A549 (cell line): ENCODE results near the gene ALOX15.

Experiments used
- CBX2 ChIP-seq: fragments of 200-600 bp; sonication (generic); IDR thresholded peaks from 2 replicates; pipeline ENCODE4 v1.6.1; 2016; ENCODE audit warnings: low read depth, mild to moderate bottlenecking, borderline replicate concordance
- E2F6 ChIP-seq: IDR thresholded peaks from 2 replicates; pipeline ENCODE4 v1.6.1; 2012; ENCODE audit warnings: low read depth, borderline replicate concordance
- EP300 ChIP-seq, 2 experiments: fragments of >200 bp; sonication (Bioruptor Twin); formaldehyde crosslinking; IDR thresholded peaks; 2 replicates in 1 of 2; 3 replicates in 1 of 2; pipeline ENCODE4 v1.6.1; 2016 to 2017
- MAFK ChIP-seq: fragments of 450-650 bp; IDR thresholded peaks from 2 replicates; pipeline ENCODE4 v1.6.1; 2014; ENCODE audit not compliant: partially characterized antibody
- NPAS2 ChIP-seq: fragments of 250-450 bp; sonication (Bioruptor Pico); IDR thresholded peaks from 2 replicates; pipeline ENCODE4 v1.8.0; 2022; ENCODE audit warnings: mild to moderate bottlenecking, moderate library complexity, borderline replicate concordance
- POLR2AphosphoS2 ChIP-seq: conservative IDR thresholded peaks from 2 replicates; pipeline ENCODE4 v1.6.1; 2012; ENCODE audit warnings: low read length, improper control_type of control experiment, inconsistent platforms
- RAD21 ChIP-seq, 2 experiments: fragments of >200 bp in 1 of 2; sonication (Bioruptor Twin) in 1 of 2; formaldehyde crosslinking in 1 of 2; IDR thresholded peaks in 1 of 2; conservative IDR thresholded peaks in 1 of 2; 2 replicates in 1 of 2; 3 replicates in 1 of 2; pipeline ENCODE4 v1.6.1; 2012 to 2018; ENCODE audit warnings: inconsistent platforms in 1 of 2
- RFX5 ChIP-seq: fragments of 450-650 bp; IDR thresholded peaks from 2 replicates; pipeline ENCODE4 v1.7.1; 2014; ENCODE audit warnings: antibody characterized with exemption, mild to moderate bottlenecking, moderate library complexity
- RNF2 ChIP-seq: fragments of 200-600 bp; sonication (generic); IDR thresholded peaks from 2 replicates; pipeline ENCODE4 v1.6.1; 2016; ENCODE audit warnings: low read depth, mild to moderate bottlenecking, antibody characterized with exemption, moderate library complexity, borderline replicate concordance
- USF2 ChIP-seq: fragments of 450-650 bp; IDR thresholded peaks from 2 replicates; pipeline ENCODE4 v1.6.1; 2014; ENCODE audit warnings: antibody characterized with exemption
- ZFP36 ChIP-seq: fragments of 450-650 bp; IDR thresholded peaks from 2 replicates; pipeline ENCODE4 v1.6.1; 2014; ENCODE audit warnings: borderline replicate concordance; ENCODE audit not compliant: partially characterized antibody
- TF ChIP-seq, protein P1 (sequence below): fragments of >200 bp; sonication (Bioruptor Twin); formaldehyde crosslinking; IDR thresholded peaks from 3 replicates; pipeline ENCODE4 v1.5.1; 2016
- TF ChIP-seq, protein P2 (sequence below): fragments of 200-600 bp; sonication (generic); IDR thresholded peaks from 2 replicates; pipeline ENCODE4 v1.6.1; 2016; ENCODE audit warnings: antibody characterized with exemption, mild to moderate bottlenecking, moderate library complexity

GRCh38 chr17:4582101-4582501 lies 59.4 kb downstream of the ALOX15 start:
- TF ChIP-seq USF2, result no peak
- TF ChIP-seq, protein P1, sequence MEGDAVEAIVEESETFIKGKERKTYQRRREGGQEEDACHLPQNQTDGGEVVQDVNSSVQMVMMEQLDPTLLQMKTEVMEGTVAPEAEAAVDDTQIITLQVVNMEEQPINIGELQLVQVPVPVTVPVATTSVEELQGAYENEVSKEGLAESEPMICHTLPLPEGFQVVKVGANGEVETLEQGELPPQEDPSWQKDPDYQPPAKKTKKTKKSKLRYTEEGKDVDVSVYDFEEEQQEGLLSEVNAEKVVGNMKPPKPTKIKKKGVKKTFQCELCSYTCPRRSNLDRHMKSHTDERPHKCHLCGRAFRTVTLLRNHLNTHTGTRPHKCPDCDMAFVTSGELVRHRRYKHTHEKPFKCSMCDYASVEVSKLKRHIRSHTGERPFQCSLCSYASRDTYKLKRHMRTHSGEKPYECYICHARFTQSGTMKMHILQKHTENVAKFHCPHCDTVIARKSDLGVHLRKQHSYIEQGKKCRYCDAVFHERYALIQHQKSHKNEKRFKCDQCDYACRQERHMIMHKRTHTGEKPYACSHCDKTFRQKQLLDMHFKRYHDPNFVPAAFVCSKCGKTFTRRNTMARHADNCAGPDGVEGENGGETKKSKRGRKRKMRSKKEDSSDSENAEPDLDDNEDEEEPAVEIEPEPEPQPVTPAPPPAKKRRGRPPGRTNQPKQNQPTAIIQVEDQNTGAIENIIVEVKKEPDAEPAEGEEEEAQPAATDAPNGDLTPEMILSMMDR, result no peak
- no peak for TF ChIP-seq MAFK
- TF ChIP-seq RNF2, result no peak
- no peak for TF ChIP-seq NPAS2 (CRISPR knock-in tag)
- no peak for TF ChIP-seq E2F6
- TF ChIP-seq RAD21 (conservative IDR thresholded peaks at IDR 0.05 in 1 of 2, IDR thresholded peaks at IDR 0.05 in 1 of 2), result no peak
- no peak for TF ChIP-seq CBX2
- TF ChIP-seq EP300 (IDR thresholded peaks at IDR 0.05), result no peak
- TF ChIP-seq, protein P2, sequence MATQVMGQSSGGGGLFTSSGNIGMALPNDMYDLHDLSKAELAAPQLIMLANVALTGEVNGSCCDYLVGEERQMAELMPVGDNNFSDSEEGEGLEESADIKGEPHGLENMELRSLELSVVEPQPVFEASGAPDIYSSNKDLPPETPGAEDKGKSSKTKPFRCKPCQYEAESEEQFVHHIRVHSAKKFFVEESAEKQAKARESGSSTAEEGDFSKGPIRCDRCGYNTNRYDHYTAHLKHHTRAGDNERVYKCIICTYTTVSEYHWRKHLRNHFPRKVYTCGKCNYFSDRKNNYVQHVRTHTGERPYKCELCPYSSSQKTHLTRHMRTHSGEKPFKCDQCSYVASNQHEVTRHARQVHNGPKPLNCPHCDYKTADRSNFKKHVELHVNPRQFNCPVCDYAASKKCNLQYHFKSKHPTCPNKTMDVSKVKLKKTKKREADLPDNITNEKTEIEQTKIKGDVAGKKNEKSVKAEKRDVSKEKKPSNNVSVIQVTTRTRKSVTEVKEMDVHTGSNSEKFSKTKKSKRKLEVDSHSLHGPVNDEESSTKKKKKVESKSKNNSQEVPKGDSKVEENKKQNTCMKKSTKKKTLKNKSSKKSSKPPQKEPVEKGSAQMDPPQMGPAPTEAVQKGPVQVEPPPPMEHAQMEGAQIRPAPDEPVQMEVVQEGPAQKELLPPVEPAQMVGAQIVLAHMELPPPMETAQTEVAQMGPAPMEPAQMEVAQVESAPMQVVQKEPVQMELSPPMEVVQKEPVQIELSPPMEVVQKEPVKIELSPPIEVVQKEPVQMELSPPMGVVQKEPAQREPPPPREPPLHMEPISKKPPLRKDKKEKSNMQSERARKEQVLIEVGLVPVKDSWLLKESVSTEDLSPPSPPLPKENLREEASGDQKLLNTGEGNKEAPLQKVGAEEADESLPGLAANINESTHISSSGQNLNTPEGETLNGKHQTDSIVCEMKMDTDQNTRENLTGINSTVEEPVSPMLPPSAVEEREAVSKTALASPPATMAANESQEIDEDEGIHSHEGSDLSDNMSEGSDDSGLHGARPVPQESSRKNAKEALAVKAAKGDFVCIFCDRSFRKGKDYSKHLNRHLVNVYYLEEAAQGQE, result no peak
- TF ChIP-seq POLR2AphosphoS2, result no peak
- TF ChIP-seq RFX5, result no peak
- TF ChIP-seq ZFP36, result no peak
